ENCODE measurements around the gene TRIM52.

DNA sequence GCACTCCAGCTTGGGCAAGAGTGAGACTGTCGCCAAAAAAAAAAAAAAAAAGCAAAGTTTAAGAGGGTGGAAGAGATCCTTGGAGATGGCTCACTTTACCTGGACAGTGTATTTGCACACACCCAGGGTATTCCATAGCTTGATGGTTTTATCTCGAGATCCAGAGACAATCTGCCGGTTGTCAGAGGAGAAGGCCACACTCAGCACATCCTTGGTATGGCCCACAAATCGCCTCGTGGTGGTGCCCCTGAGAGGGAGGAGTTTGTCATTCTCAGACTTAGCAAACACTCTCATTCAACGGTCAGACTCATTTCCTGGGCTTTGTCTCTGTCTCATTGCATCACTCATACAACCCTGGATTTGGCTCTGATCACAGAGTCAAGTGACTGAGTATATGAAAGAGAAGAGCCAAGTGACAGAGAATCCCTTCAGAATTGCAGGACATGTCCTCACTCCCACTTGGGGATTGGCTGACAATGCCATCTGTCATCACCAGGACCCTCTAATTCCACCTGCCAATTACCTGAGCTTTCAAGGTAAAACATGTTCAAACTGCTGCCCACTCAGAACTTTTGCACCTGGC is 19.5 kb downstream of the TRIM52 start:
- peak; percentile 87 for TF ChIP-seq POLR2AphosphoS5 (IDR thresholded peaks at IDR 0.05; ENCODE audit: low read depth, low read length)
- TF ChIP-seq SIN3A (IDR thresholded peaks at IDR 0.05; ENCODE audit: borderline replicate concordance, insufficient read depth, low read length): peak; percentile 70; the same call in 1 of the 2 replicates
- peak; percentile 75; the same call in 1 of the 2 replicates for TF ChIP-seq TAF1 (IDR thresholded peaks at IDR 0.05; ENCODE audit: borderline replicate concordance, insufficient read depth, low read length)
- TF ChIP-seq, protein P1, sequence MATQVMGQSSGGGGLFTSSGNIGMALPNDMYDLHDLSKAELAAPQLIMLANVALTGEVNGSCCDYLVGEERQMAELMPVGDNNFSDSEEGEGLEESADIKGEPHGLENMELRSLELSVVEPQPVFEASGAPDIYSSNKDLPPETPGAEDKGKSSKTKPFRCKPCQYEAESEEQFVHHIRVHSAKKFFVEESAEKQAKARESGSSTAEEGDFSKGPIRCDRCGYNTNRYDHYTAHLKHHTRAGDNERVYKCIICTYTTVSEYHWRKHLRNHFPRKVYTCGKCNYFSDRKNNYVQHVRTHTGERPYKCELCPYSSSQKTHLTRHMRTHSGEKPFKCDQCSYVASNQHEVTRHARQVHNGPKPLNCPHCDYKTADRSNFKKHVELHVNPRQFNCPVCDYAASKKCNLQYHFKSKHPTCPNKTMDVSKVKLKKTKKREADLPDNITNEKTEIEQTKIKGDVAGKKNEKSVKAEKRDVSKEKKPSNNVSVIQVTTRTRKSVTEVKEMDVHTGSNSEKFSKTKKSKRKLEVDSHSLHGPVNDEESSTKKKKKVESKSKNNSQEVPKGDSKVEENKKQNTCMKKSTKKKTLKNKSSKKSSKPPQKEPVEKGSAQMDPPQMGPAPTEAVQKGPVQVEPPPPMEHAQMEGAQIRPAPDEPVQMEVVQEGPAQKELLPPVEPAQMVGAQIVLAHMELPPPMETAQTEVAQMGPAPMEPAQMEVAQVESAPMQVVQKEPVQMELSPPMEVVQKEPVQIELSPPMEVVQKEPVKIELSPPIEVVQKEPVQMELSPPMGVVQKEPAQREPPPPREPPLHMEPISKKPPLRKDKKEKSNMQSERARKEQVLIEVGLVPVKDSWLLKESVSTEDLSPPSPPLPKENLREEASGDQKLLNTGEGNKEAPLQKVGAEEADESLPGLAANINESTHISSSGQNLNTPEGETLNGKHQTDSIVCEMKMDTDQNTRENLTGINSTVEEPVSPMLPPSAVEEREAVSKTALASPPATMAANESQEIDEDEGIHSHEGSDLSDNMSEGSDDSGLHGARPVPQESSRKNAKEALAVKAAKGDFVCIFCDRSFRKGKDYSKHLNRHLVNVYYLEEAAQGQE (IDR thresholded peaks at IDR 0.05; ENCODE audit: insufficient read depth in 1 of 2, low read depth in 2 of 2, low read length in 2 of 2): no peak
- TF ChIP-seq FOXP2 (optimal IDR thresholded peaks at IDR 0.05; ENCODE audit: borderline replicate concordance, extremely low read depth, extremely low read length, insufficient read depth): no peak

Measured in PFSK-1 (cell line).